Gastrocnemius medialis (tissue), 4 donors: Measurements from ENCODE around the gene ZDHHC11. TPM values are rescaled to one million over a fixed set of nuclear protein-coding genes. Genes with fewer than 3 reads are reported as not detected.

Experiments used
- ATAC-seq, 2 donors: fragments of 150-250 bp; one replicate each; pipeline ENCODE4 v1.9.1; 2016
- DNase-seq, 2 donors: peaks; one replicate each; pipeline ENCODE4 v3.0.0-alpha.2; 2019
- H3K27ac ChIP-seq, 4 donors: fragments of 200-600 bp; sonication (generic); 1 replicate in 1 of 4; 2 replicates in 3 of 4; pipeline ENCODE4 v1.5.1; 2016 to 2018; ENCODE audit warnings: mild to moderate bottlenecking in 2 of 4, moderate library complexity in 1 of 4
- H3K27me3 ChIP-seq, 3 donors: fragments of 200-600 bp; sonication (generic) in 2 of 3; 1 replicate in 1 of 3; 2 replicates in 2 of 3; pipeline versions ENCODE4 v1.5.1 to v1.6.0; 2016 to 2019; ENCODE audit warnings: mild to moderate bottlenecking in 1 of 3, moderate library complexity in 1 of 3
- H3K36me3 ChIP-seq, 2 donors: fragments of 200-600 bp; sonication (generic) in 1 of 2; one replicate each; pipeline ENCODE4 v1.5.1; 2017 to 2018
- H3K4me1 ChIP-seq, 2 donors: fragments of 200-600 bp; sonication (generic) in 1 of 2; one replicate each; pipeline ENCODE4 v1.5.1; 2016 to 2017; ENCODE audit warnings: mild to moderate bottlenecking in 2 of 2
- H3K4me3 ChIP-seq, 4 donors: fragments of 200-600 bp; sonication (generic) in 3 of 4; 1 replicate in 1 of 4; 2 replicates in 3 of 4; pipeline ENCODE4 v1.5.1; 2016 to 2019; ENCODE audit warnings: mild to moderate bottlenecking in 2 of 4
- H3K9me3 ChIP-seq, 3 donors: fragments of 200-600 bp; sonication (generic) in 2 of 3; 1 replicate in 1 of 3; 2 replicates in 2 of 3; pipeline ENCODE4 v1.5.1; 2016 to 2019
- CTCF ChIP-seq, 5 experiments: fragments of 450-650 bp in 3 of 5; fragments of 200-600 bp in 2 of 5; sonication (generic) in 2 of 5; IDR thresholded peaks in 4 of 5; conservative IDR thresholded peaks in 1 of 5; 1 replicate in 4 of 5; 2 replicates in 1 of 5; pipeline ENCODE4 v1.5.1; 2016 to 2019; ENCODE audit warnings: antibody characterized with exemption in 5 of 5, mild to moderate bottlenecking in 3 of 5, moderate library complexity in 3 of 5
- POLR2A ChIP-seq, 2 donors: fragments of 450-650 bp; IDR thresholded peaks; one replicate each; pipeline ENCODE4 v1.6.1; 2017; ENCODE audit warnings: antibody characterized with exemption in 2 of 2, mild to moderate bottlenecking in 2 of 2, moderate library complexity in 2 of 2
- in situ Hi-C, 4 donors: fragments of 200-750 bp; cut with MboI; loops; one replicate each; pipeline versions ENCODE4 v1.15.0 to v1.8.0; 2017; ENCODE audit warnings: low sequenced_read_pairs in 4 of 4
- intact Hi-C: fragments of 100-400 bp; cut with DNase I; formaldehyde crosslinking; loops from one replicate; pipeline ENCODE4 v1.15.1; 2023; ENCODE audit warnings: low total_unique reads
- total RNA-seq, 4 donors: library from RNA; depleted of rRNA; stranded (reverse); fragments of >200 nt; gene quantifications; one replicate each; pipeline versions ENCODE4 v1.1.0 to v1.2.3, GENCODE V29; 2016

The ZDHHC11 gene
- total RNA-seq, 4 donors from 2014 or later: 0.85 to 3.8 (median 2.3) TPM; not detected in 1

DNA sequence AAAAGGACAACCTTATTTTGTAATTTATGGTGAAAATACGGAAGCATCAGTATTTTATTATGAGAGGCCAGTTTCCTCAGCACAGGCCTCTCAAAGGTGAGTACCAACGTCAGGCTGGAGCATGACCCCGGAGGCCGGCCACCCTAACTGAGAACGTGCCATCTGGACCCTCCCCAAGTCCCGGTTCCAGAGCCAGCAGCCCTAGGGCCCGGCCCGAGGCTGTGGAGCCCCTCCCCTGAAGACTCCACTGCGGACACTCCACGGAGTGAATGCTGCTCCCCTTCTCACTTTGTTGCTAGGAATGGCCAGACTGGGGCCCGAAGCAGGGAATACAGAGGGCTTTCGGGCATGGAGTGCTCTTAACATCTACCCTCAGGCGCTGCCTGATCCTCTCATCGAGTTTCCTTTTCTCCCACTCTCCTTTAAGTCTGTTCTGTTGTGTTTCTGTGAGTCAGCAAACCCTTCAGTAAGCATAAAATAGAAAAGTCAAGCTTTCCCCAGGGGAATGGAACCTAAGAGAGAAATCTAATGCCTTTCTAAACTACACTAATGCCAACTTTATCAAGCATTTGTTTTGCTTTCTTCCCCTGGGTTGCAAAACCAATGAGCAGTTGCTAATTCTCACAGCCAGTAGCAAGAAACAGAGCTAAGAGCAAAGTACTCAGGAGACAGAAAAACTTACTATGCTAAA, 37.3 kb upstream of the ZDHHC11 start:
- ATAC-seq (no peak), DNase-seq (no peak)
- intact Hi-C loops: no loop called here
- in situ Hi-C loops: no loop called here
- no peak for TF ChIP-seq CTCF (IDR thresholded peaks at IDR 0.05 in 4 of 5, conservative IDR thresholded peaks at IDR 0.05 in 1 of 5)
- no peak for TF ChIP-seq POLR2A (IDR thresholded peaks at IDR 0.05)
- Histone ChIP-seq H3K4me1 (peaks cover 11 to 12% of the 10 kb centered on the region in 2 donors), H3K4me3 (no peak overlapping the region), H3K27ac (no peak overlapping the region), H3K27me3 (no peaks in the 10 kb centered on the region), H3K36me3 (peaks cover 0 to 81% of the 10 kb centered on the region in 2 donors), H3K9me3 (no peaks in the 10 kb centered on the region)

DNA sequence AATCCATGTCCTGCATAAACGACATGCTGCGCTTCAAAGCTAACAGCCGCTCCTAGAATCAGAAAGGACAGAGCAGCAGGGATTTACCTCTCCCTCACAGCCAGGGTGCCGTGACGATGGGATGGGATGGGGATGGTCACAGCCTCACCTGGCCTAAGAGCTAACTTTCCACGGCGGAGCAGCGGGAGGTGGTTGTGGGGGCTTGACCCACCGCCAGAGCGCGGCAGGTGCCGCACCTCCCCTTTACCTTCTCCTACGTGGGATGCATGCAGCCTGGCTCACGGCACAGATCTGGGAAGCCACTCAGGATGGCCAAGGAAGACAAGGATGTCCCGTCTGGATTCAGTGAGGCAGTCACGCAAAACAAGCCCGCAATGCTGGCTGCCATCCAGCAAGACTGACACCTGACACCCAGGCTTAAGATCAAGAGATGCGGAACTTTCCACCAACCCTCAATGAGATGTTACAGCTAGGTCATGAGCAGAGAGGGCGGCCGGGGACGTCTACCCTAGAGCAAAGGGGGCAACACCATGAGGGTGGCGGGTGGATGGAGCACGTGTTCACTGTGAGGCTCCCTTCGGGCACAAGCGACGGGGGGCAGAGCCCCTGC, 36.0 kb upstream of the ZDHHC11 start:
- no peak for DNase-seq
- no peaks in the 10 kb centered on the region for H3K27me3 ChIP-seq
- peaks cover 0 to 92% of the 10 kb centered on the region in 2 donors for H3K36me3 ChIP-seq
- H3K4me1 ChIP-seq: peaks cover 4 to 9% of the 10 kb centered on the region in 2 donors
- H3K9me3 ChIP-seq: no peaks in the 10 kb centered on the region
- in situ Hi-C loops: no loop called here
- no peak overlapping the region for H3K4me3 ChIP-seq
- no peak for ATAC-seq
- H3K27ac ChIP-seq: no peak overlapping the region
- intact Hi-C loops: no loop called here
- TF ChIP-seq POLR2A (IDR thresholded peaks at IDR 0.05): no peak
- TF ChIP-seq CTCF (IDR thresholded peaks at IDR 0.05 in 4 of 5, conservative IDR thresholded peaks at IDR 0.05 in 1 of 5): no peak

- Histone ChIP-seq H3K27me3 (no peaks in the 10 kb centered on the region), H3K4me3 (no peak overlapping the region), H3K36me3 (peaks cover 0 to 97% of the 10 kb centered on the region in 2 donors), H3K4me1 (peaks cover 0 to under 1% of the 10 kb centered on the region in 2 donors), H3K27ac (no peak overlapping the region), H3K9me3 (no peaks in the 10 kb centered on the region)
- ATAC-seq (no peak), DNase-seq (no peak)
- in situ Hi-C loops: no loop called here
- intact Hi-C loops: no loop called here
- TF ChIP-seq CTCF (IDR thresholded peaks at IDR 0.05 in 4 of 5, conservative IDR thresholded peaks at IDR 0.05 in 1 of 5) (no peak), POLR2A (IDR thresholded peaks at IDR 0.05) (no peak)
These were observed 35.2 kb upstream of the ZDHHC11 start for GRCh38 chr5:886036-886435.

GRCh38 chr5:885529-885928, 34.7 kb upstream of the ZDHHC11 start:
- intact Hi-C loops (no loop called here), in situ Hi-C loops (no loop called here)
- TF ChIP-seq POLR2A (IDR thresholded peaks at IDR 0.05) (no peak), CTCF (IDR thresholded peaks at IDR 0.05 in 4 of 5, conservative IDR thresholded peaks at IDR 0.05 in 1 of 5) (no peak)
- no peaks in the 10 kb centered on the region for H3K4me1 ChIP-seq
- H3K27ac ChIP-seq: no peak overlapping the region
- peaks cover 0 to 96% of the 10 kb centered on the region in 2 donors for H3K36me3 ChIP-seq
- no peak for ATAC-seq
- no peak overlapping the region for H3K4me3 ChIP-seq
- no peaks in the 10 kb centered on the region for H3K27me3 ChIP-seq
- no peaks in the 10 kb centered on the region for H3K9me3 ChIP-seq
- DNase-seq: peak in 1 of 2 donors; percentile 16
